DND-41 (cell line): Measurements from ENCODE around the gene RMC1.
A peak's percentile ranks its signal among the peaks of the same experiment; 100 is the strongest.
"Not testable (repeated sequence)": the region's sequence is repeated elsewhere in the genome, so short reads cannot be mapped to it uniquely, and the experiment has no call there.

ENCODE experiments used
- ATAC-seq: fragments of 200-7000 bp; cut with Tn5 transposase; 3 replicates; pipeline ENCODE4 v1.9.1; 2021; ENCODE audit warnings: low read depth; ENCODE audit not compliant: insufficient read depth
- DNase-seq: peaks from one replicate; pipeline ENCODE4 v3.0.0-alpha.2; 2020
- H2AFZ ChIP-seq: 2 replicates; pipeline ENCODE4 v1.6.0; 2012; ENCODE audit warnings: low read depth, low read length
- H3K27ac ChIP-seq: 2 replicates; pipeline ENCODE4 v1.5.1; 2012; ENCODE audit warnings: low read length, inconsistent platforms
- H3K27me3 ChIP-seq: fragments of 200-600 bp; sonication (generic); 2 replicates; pipeline ENCODE4 v1.6.0; 2012; ENCODE audit warnings: low read length, mild to moderate bottlenecking, inconsistent platforms; ENCODE audit not compliant: insufficient read depth, poor library complexity
- H3K36me3 ChIP-seq: 2 replicates; pipeline ENCODE4 v1.5.1; 2012; ENCODE audit warnings: low read length, inconsistent platforms; ENCODE audit not compliant: insufficient read depth
- H3K4me1 ChIP-seq: 2 replicates; pipeline ENCODE4 v1.5.1; 2012; ENCODE audit warnings: mild to moderate bottlenecking, low read length; ENCODE audit not compliant: insufficient read depth
- H3K4me2 ChIP-seq: 2 replicates; pipeline ENCODE4 v1.6.0; 2012; ENCODE audit warnings: mild to moderate bottlenecking, moderate library complexity, low read length, inconsistent platforms; ENCODE audit not compliant: insufficient read depth
- H3K4me3 ChIP-seq, 2 experiments: fragments of 200-600 bp in 1 of 2; shearing (Covaris generic) in 1 of 2; 2 replicates each; pipeline ENCODE4 v1.5.1; 2012 to 2016; ENCODE audit warnings: inconsistent platforms in 2 of 2, low read length in 2 of 2, mild to moderate bottlenecking in 2 of 2, low read depth in 1 of 2, moderate library complexity in 1 of 2
- H3K79me2 ChIP-seq: 2 replicates; pipeline ENCODE4 v1.6.0; 2012; ENCODE audit warnings: low read length, inconsistent platforms; ENCODE audit not compliant: insufficient read depth
- H3K9ac ChIP-seq: 2 replicates; pipeline ENCODE4 v1.6.0; 2012; ENCODE audit warnings: low read depth, mild to moderate bottlenecking, inconsistent platforms, low read length, moderate library complexity
- H3K9me3 ChIP-seq: 2 replicates; pipeline ENCODE4 v1.5.1; 2012; ENCODE audit warnings: low read length, moderate library complexity, mild to moderate bottlenecking, inconsistent platforms; ENCODE audit not compliant: insufficient read depth, severe bottlenecking
- H4K20me1 ChIP-seq: 2 replicates; pipeline ENCODE4 v1.6.0; 2012; ENCODE audit warnings: low read length; ENCODE audit not compliant: insufficient read depth
- EZH2 ChIP-seq: IDR thresholded peaks from 3 replicates; pipeline ENCODE4 v1.6.1; 2012; ENCODE audit warnings: borderline replicate concordance, low read depth, mild to moderate bottlenecking, moderate library complexity, low read length, inconsistent platforms; ENCODE audit not compliant: severe bottlenecking
- TF ChIP-seq, protein P1 (sequence below): IDR thresholded peaks from 2 replicates; pipeline ENCODE4 v1.5.1; 2012; ENCODE audit warnings: borderline replicate concordance, low read length, moderate library complexity, mild to moderate bottlenecking; ENCODE audit not compliant: poor library complexity, severe bottlenecking; ENCODE audit errors: extremely low read depth

Gene RMC1

DNA sequence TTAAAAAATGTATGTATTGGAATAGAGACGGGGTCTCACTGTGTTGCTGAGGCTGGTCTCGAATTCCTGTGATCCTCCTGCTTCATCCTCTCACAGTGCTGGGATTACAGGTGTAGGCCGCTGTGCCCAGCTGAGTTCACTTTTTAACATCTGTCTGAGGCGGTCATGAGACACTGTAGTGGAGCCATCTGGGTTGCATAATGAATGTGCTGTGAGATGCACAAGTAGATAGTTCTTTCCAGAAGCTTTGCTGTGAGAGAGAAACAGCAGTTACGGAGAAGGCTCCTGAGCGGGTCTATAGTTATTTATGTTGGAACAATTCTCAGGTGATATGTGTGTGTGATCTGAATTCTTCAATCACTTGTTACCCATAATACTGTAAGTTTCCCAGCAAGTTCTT lies 3.1 kb downstream of the RMC1 start:
- ATAC-seq (no peak), DNase-seq (no peak)
- Histone ChIP-seq H3K27me3 (no peaks in the 10 kb centered on the region), H3K4me2 (0 out of 2 replicates have a peak overlapping the region, but pooled peaks have one; percentile 24), H3K36me3 (peaks cover 52% of the 10 kb centered on the region), H4K20me1 (peaks cover 9% of the 10 kb centered on the region; the same call in 1 of the 2 replicates), H3K4me1 (peaks cover 39% of the 10 kb centered on the region), H2AFZ (no peak overlapping the region), H3K27ac (no peak overlapping the region), H3K9me3 (no peaks in the 10 kb centered on the region), H3K4me3 (no peak overlapping the region), H3K9ac (no peak overlapping the region), H3K79me2 (peaks cover 42% of the 10 kb centered on the region)
- TF ChIP-seq EZH2: no peak
- TF ChIP-seq, protein P1, sequence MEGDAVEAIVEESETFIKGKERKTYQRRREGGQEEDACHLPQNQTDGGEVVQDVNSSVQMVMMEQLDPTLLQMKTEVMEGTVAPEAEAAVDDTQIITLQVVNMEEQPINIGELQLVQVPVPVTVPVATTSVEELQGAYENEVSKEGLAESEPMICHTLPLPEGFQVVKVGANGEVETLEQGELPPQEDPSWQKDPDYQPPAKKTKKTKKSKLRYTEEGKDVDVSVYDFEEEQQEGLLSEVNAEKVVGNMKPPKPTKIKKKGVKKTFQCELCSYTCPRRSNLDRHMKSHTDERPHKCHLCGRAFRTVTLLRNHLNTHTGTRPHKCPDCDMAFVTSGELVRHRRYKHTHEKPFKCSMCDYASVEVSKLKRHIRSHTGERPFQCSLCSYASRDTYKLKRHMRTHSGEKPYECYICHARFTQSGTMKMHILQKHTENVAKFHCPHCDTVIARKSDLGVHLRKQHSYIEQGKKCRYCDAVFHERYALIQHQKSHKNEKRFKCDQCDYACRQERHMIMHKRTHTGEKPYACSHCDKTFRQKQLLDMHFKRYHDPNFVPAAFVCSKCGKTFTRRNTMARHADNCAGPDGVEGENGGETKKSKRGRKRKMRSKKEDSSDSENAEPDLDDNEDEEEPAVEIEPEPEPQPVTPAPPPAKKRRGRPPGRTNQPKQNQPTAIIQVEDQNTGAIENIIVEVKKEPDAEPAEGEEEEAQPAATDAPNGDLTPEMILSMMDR: no peak

DNA sequence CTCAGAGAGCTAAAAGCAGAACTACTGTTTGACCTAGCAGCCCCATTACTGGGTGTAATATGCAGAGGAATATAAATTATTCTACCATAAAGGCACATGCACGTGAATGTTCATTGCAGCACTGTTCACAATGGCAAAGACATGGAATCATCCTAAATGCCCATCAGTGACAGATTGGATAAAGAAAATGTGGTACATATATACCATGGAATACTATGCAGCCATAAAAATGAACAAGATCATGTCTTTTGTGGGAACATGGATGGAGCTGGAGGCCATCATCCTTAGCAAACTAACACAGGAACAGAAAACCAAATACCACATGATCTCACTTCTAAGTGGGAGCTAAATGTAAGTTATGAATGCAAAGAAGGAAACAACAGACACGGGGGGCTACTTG lies 7.6 kb downstream of the RMC1 start:
- not testable (repeated sequence) for H3K9ac ChIP-seq, H4K20me1 ChIP-seq, H3K27me3 ChIP-seq, H2AFZ ChIP-seq, DNase-seq, H3K4me3 ChIP-seq, H3K4me2 ChIP-seq, H3K27ac ChIP-seq, ATAC-seq, H3K4me1 ChIP-seq, H3K9me3 ChIP-seq
- H3K79me2 ChIP-seq: peaks cover 19% of the 10 kb centered on the region
- peaks cover 70% of the 10 kb centered on the region for H3K36me3 ChIP-seq

DNA sequence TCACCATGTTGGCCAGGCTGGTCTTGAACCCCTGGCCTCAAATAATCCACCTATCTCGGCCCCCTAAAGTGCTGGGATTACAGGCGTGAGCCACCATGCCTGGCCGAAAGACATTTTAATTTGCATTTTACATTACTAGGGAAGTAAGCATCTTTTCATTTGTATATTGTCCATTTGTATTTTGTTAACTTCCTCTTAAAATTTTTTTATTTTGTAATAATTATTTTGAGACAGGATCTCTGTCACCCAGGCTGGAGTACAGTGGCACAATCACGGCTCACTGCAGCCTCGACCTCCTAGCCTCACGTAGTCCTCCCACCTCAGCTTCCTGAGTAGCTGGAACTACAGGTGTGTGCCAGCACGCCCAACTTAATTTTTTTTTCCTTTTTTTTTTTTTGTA lies 8.9 kb downstream of the RMC1 start:
- not testable (repeated sequence) for H3K9me3 ChIP-seq, H3K27me3 ChIP-seq, H3K79me2 ChIP-seq, ATAC-seq, H4K20me1 ChIP-seq, H3K9ac ChIP-seq, H2AFZ ChIP-seq, H3K27ac ChIP-seq, H3K4me1 ChIP-seq, H3K4me2 ChIP-seq, H3K4me3 ChIP-seq, DNase-seq
- H3K36me3 ChIP-seq: peaks cover 72% of the 10 kb centered on the region

DNA sequence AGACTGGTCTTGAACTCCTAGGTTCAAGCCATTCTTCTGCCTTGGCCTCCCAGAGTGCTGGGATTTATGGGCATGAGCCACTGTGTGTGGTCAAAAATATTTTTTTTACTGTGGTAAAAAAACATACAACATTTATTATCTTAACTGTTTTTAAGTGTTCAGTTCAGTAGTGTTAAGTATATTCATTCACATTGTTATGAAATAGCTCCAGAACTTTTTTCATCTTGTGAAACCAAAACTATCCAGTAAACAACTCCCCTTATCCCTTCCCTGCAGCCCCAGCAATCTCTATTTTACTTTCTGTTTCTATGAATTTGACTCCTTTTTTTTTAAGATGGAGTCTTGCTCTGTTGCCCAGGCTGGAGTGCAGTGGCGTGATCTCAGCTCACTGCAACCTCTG lies 9.3 kb downstream of the RMC1 start:
- Histone ChIP-seq H4K20me1 (no peaks in the 10 kb centered on the region), H3K79me2 (peaks cover 5% of the 10 kb centered on the region; the same call in 1 of the 2 replicates), H3K9me3 (no peaks in the 10 kb centered on the region), H3K4me3 (no peak overlapping the region), H2AFZ (no peak overlapping the region), H3K36me3 (peaks cover 72% of the 10 kb centered on the region), H3K27ac (no peak overlapping the region), H3K27me3 (no peaks in the 10 kb centered on the region), H3K4me2 (no peak overlapping the region), H3K4me1 (0 out of 2 replicates have a peak, but pooled peaks cover 2% of the 10 kb centered on the region), H3K9ac (no peak overlapping the region)
- no peak for ATAC-seq
- no peak for DNase-seq
- TF ChIP-seq EZH2: no peak
- TF ChIP-seq, protein P1: no peak
